ENCODE data around the gene CLIP1. TPM values are rescaled to one million over a fixed set of nuclear protein-coding genes. Genes with fewer than 3 reads are reported as not detected.
"Not testable (repeated sequence)": the region's sequence is repeated elsewhere in the genome, so short reads cannot be mapped to it uniquely, and the experiment has no call there.

Gene CLIP1
- total RNA-seq, 1 donor from 2014 or later: 70.0 TPM

DNA sequence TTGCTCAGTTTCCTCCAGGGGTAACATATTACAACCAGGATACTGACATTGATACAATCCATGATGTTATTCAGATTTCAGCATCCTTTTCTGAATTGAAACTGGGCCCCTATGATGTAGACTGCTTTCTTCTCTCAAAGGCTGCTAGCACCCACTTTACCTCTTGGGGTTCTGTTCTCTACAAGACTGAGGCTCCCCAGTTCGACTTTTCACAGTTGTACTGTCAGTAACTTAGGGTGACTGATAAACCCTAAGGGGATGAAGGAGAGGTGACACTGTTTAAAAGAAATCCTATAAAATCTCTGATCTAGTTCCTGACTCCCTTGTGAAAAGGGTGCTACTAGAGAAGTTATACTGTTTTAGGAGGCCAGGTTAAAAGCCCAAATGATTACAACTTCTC, 157.0 kb downstream of the CLIP1 start:
- Histone ChIP-seq H3K4me3 (ENCODE audit: insufficient read depth, low read depth, low read length) (peak overlapping the region; percentile 85), H3K4me2 (ENCODE audit: low read length) (peak overlapping the region; percentile 93), H2AFZ (ENCODE audit: low read depth, low read length) (peak overlapping the region; percentile 99), H3K27me3 (ENCODE audit: insufficient read depth, low read length) (no peaks in the 10 kb centered on the region), H3K4me1 (ENCODE audit: insufficient read depth, low read length) (peaks cover 8% of the 10 kb centered on the region), H3K9me3 (ENCODE audit: insufficient read depth, low read depth, low read length) (no peaks in the 10 kb centered on the region), H3K36me3 (ENCODE audit: insufficient read depth, low read length) (peaks cover 11% of the 10 kb centered on the region), H3K27ac (ENCODE audit: low read depth, low read length) (peak overlapping the region; percentile 82), H3K79me2 (ENCODE audit: insufficient read depth, low read length) (peaks cover 14% of the 10 kb centered on the region), H3K9ac (ENCODE audit: low read length) (peak overlapping the region; percentile 95), H4K20me1 (ENCODE audit: insufficient read depth, low read length) (no peaks in the 10 kb centered on the region)
- Mint-ChIP-seq H3K4me1 (ENCODE audit: low read depth, unreplicated experiment) (no peaks in the 10 kb centered on the region), H3K27ac (ENCODE audit: unreplicated experiment) (peak overlapping the region; percentile 99), H3K36me3 (ENCODE audit: low read depth, unreplicated experiment) (peaks cover 6% of the 10 kb centered on the region), H3K27me3 (ENCODE audit: low read depth, unreplicated experiment) (no peaks in the 10 kb centered on the region), H3K4me3 (ENCODE audit: unreplicated experiment) (peak overlapping the region; percentile 93), H3K9me3 (ENCODE audit: unreplicated experiment) (no peaks in the 10 kb centered on the region)
- TF ChIP-seq, protein P1, sequence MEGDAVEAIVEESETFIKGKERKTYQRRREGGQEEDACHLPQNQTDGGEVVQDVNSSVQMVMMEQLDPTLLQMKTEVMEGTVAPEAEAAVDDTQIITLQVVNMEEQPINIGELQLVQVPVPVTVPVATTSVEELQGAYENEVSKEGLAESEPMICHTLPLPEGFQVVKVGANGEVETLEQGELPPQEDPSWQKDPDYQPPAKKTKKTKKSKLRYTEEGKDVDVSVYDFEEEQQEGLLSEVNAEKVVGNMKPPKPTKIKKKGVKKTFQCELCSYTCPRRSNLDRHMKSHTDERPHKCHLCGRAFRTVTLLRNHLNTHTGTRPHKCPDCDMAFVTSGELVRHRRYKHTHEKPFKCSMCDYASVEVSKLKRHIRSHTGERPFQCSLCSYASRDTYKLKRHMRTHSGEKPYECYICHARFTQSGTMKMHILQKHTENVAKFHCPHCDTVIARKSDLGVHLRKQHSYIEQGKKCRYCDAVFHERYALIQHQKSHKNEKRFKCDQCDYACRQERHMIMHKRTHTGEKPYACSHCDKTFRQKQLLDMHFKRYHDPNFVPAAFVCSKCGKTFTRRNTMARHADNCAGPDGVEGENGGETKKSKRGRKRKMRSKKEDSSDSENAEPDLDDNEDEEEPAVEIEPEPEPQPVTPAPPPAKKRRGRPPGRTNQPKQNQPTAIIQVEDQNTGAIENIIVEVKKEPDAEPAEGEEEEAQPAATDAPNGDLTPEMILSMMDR (IDR thresholded peaks at IDR 0.05; ENCODE audit: insufficient read depth, low read depth, low read length): no peak
- no peak for TF ChIP-seq EZH2 (IDR thresholded peaks at IDR 0.05; ENCODE audit: insufficient read depth, low read length)
- FAIRE-seq: no peak
- DNase-seq (ENCODE audit: low read depth): no peak

DNA sequence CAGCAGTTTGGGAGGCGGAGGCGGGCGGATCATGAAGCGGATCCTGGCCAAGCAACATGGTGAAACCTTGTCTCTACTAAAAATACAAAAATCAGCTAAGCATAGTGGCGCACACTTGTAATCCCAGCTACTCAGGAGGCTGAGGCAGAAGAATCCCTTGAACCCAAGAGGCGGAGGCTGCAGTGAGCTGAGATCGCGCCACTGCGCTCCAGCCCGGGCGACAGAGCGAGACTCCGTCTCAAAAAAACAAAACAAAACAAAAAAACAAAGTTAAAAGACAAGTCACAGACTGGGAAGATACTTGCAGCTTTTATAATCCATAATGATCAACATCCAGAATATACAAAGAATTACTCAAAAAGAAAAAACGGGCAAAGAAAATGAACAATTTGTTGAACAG, 161.7 kb downstream of the CLIP1 start:
- not testable (repeated sequence) for H3K4me3 ChIP-seq (ENCODE audit: insufficient read depth, low read depth, low read length); H3K79me2 ChIP-seq (ENCODE audit: insufficient read depth, low read length); H2AFZ ChIP-seq (ENCODE audit: low read depth, low read length); H3K4me3 Mint-ChIP-seq (ENCODE audit: unreplicated experiment); FAIRE-seq; H3K9me3 Mint-ChIP-seq (ENCODE audit: unreplicated experiment); DNase-seq (ENCODE audit: low read depth); H3K4me2 ChIP-seq (ENCODE audit: low read length); H3K9me3 ChIP-seq (ENCODE audit: insufficient read depth, low read depth, low read length); H3K36me3 Mint-ChIP-seq (ENCODE audit: low read depth, unreplicated experiment); H3K27ac ChIP-seq (ENCODE audit: low read depth, low read length); H3K4me1 Mint-ChIP-seq (ENCODE audit: low read depth, unreplicated experiment); H3K27me3 ChIP-seq (ENCODE audit: insufficient read depth, low read length); H3K4me1 ChIP-seq (ENCODE audit: insufficient read depth, low read length); H3K27me3 Mint-ChIP-seq (ENCODE audit: low read depth, unreplicated experiment); H4K20me1 ChIP-seq (ENCODE audit: insufficient read depth, low read length); H3K9ac ChIP-seq (ENCODE audit: low read length)
- H3K36me3 ChIP-seq (ENCODE audit: insufficient read depth, low read length): peaks cover 23% of the 10 kb centered on the region
- H3K27ac Mint-ChIP-seq (ENCODE audit: unreplicated experiment): peak overlapping the region; percentile 5

DNA sequence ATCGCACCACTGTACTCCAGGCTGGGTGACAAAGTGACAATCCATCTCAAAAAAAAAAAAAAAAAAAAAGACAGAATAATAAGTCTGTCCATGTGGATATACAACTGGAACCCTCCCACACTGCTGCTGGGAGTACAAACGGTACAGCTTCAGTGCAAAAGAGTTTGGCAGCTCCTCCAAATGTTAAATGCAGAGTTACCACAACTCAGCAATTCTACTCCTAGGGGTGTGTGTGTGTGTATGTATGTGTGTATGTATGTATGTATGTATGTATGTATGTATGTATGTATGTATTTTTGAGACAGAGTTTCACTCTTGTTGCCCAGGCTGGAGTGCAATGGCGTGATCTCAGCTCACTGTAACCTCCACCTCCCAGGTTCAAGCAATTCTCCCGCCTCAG, 163.5 kb downstream of the CLIP1 start:
- not testable (repeated sequence) for H3K4me1 ChIP-seq (ENCODE audit: insufficient read depth, low read length); H3K27me3 ChIP-seq (ENCODE audit: insufficient read depth, low read length); H2AFZ ChIP-seq (ENCODE audit: low read depth, low read length); H3K9me3 ChIP-seq (ENCODE audit: insufficient read depth, low read depth, low read length); H3K9me3 Mint-ChIP-seq (ENCODE audit: unreplicated experiment); H3K4me3 ChIP-seq (ENCODE audit: insufficient read depth, low read depth, low read length); H3K79me2 ChIP-seq (ENCODE audit: insufficient read depth, low read length); DNase-seq (ENCODE audit: low read depth); H3K27ac Mint-ChIP-seq (ENCODE audit: unreplicated experiment); H3K4me2 ChIP-seq (ENCODE audit: low read length); H3K4me1 Mint-ChIP-seq (ENCODE audit: low read depth, unreplicated experiment); FAIRE-seq; H3K27ac ChIP-seq (ENCODE audit: low read depth, low read length); H4K20me1 ChIP-seq (ENCODE audit: insufficient read depth, low read length); H3K9ac ChIP-seq (ENCODE audit: low read length); H3K27me3 Mint-ChIP-seq (ENCODE audit: low read depth, unreplicated experiment); H3K4me3 Mint-ChIP-seq (ENCODE audit: unreplicated experiment)
- H3K36me3 Mint-ChIP-seq (ENCODE audit: low read depth, unreplicated experiment): peaks cover 11% of the 10 kb centered on the region
- H3K36me3 ChIP-seq (ENCODE audit: insufficient read depth, low read length): peaks cover 26% of the 10 kb centered on the region

DNA sequence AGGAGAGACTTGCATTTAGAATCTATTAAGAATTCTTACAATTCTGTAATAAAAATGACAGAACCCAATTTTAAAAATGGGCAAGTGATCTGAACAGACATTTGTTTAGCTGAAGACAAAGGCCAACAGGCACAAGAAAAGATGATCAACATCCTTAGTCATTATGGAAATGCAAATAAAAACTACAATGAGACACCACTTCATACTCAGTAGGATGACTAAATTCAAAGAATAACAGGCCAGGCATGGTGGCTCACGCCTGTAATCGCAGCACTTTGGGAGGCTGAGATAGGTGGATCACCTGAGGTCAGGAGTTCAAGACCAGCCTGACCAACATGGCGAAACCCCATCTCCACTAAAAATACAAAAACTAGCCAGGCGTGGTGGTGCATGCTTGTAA, 164.0 kb downstream of the CLIP1 start:
- peaks cover 21% of the 10 kb centered on the region for H3K36me3 ChIP-seq (ENCODE audit: insufficient read depth, low read length)
- H3K27ac Mint-ChIP-seq (ENCODE audit: unreplicated experiment); DNase-seq (ENCODE audit: low read depth); H3K4me1 Mint-ChIP-seq (ENCODE audit: low read depth, unreplicated experiment); H4K20me1 ChIP-seq (ENCODE audit: insufficient read depth, low read length); H3K9ac ChIP-seq (ENCODE audit: low read length); H3K9me3 ChIP-seq (ENCODE audit: insufficient read depth, low read depth, low read length); H3K27me3 ChIP-seq (ENCODE audit: insufficient read depth, low read length); H3K4me3 ChIP-seq (ENCODE audit: insufficient read depth, low read depth, low read length); H3K27me3 Mint-ChIP-seq (ENCODE audit: low read depth, unreplicated experiment); H3K4me3 Mint-ChIP-seq (ENCODE audit: unreplicated experiment); H3K79me2 ChIP-seq (ENCODE audit: insufficient read depth, low read length); H3K9me3 Mint-ChIP-seq (ENCODE audit: unreplicated experiment); H3K27ac ChIP-seq (ENCODE audit: low read depth, low read length); FAIRE-seq; H2AFZ ChIP-seq (ENCODE audit: low read depth, low read length); H3K4me1 ChIP-seq (ENCODE audit: insufficient read depth, low read length); H3K4me2 ChIP-seq (ENCODE audit: low read length): not testable (repeated sequence)
- H3K36me3 Mint-ChIP-seq (ENCODE audit: low read depth, unreplicated experiment): peaks cover 11% of the 10 kb centered on the region
